Left lobe of liver (tissue), 2 donors: Measurements from ENCODE around the gene MACROD2. TPM values are rescaled to one million over a fixed set of nuclear protein-coding genes. Genes with fewer than 3 reads are reported as not detected.

Source experiments
- ATAC-seq: fragments of 200-7000 bp; cut with Tn5 transposase; one replicate; pipeline ENCODE4 v1.9.1; 2020; ENCODE audit warnings: mild to moderate bottlenecking, moderate library complexity
- DNase-seq: peaks from one replicate; pipeline ENCODE4 v3.0.0-alpha.2; 2020; ENCODE audit warnings: low spot score
- total RNA-seq: library from RNA; stranded (reverse); gene quantifications from one replicate; pipeline ENCODE4 v1.2.1, GENCODE V29; 2021
- donor health status: DM: no; HTN: no; CAD: no; lungs with moderate emphysema.
- donor health status: DM: no; HTN: yes; CAD: no.

MACROD2 gene
- total RNA-seq, 1 donor from 2014 or later: 3.7 TPM

DNA sequence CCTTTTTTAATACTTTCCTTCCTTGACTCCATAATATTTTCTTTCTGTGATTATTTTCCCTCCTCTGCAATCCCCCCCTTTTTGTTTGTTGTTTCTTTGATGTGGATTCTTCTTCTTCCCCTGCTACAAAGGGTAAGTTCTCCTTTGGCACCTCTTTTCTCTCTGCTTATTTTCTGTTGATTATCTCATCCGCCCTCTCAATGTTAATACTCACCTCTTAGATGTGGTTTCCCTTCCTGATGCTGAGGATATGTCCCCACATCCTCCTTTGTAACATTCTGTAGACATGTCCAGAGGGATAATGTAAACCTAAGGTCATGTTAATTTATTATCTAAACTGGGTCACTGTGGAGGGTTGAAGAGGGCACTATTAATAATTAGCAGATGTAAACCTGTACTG, 324.4 kb downstream of the MACROD2 start:
- ATAC-seq: peak; percentile 44
- DNase-seq: no peak

DNA sequence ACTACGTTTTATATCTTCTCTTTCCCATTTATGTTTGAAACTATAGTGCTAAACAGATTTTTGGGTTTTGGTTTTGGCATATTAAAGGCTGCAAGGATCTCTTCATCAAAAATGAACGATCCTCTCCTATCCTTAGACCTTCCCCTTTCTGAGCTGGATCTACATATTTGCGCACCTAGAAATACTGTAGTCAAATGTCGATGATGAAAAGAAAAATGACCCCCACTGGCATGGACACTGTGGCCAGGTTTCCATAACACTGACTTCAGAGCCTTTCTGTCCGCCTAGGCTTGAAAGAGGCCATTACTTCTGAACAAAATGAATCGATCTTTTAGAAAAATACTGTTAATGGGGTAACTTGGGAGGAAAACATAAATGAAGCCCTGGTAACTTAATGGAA, 336.3 kb downstream of the MACROD2 start:
- ATAC-seq (no peak), DNase-seq (no peak)

GRCh38 chr20:14332866-14333265, 337.6 kb downstream of the MACROD2 start:
- DNase-seq: no peak

DNA sequence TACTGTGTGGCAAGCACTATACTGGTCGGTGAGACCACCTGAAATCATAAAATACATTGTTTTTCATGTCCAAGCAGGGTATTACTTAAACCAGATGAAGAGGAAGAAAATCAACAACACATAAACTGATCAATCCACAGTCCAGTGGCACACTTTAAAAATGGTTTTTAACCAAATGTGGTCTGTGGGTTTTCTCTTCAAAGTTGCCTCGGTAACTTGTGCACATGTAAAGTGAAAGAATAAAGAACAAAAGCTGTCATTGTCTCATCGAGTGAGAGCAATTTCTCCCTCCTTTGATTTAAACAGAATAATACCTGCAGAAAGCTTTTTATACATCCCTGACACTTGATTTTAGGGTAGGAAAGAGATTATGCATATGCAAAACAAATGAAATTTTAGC, 338.4 kb downstream of the MACROD2 start:
- no peak for ATAC-seq
- DNase-seq: no peak

More at GRCh38 chr20:14332866-14333265, 337.6 kb downstream of the MACROD2 start:
- ATAC-seq: no peak

DNA sequence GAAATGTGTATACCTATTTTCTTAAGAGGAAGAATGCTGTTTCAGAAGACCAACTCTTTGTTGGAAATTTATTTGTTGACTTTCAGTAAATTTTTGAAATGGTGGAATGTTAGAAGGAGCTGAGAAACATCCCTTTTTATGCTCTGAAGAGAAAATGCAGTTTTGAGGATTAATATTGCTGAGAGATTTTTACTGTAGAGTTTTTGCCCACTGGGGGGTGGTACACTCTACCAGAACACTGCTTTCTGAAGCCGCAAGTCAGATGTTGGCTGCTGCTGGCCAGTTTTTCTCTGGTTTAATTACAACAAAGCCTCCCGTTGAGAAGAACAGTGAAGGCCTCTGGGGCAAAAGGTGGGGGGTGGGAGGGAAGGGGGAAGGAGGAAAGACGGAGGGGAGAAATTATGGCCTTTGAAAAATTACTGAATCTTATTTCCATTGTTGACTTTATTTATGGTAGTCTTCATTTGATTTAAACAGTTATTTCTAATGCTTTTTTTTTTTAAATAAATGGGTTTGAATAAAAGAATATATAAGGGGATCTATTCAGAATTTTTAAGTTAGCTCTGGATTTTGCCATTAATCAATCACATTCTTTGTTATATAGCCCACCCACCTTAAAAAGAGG, 339.1 kb downstream of the MACROD2 start:
- ATAC-seq: peak; percentile 61
- DNase-seq: peak; percentile 60

- ATAC-seq: no peak
- no peak for DNase-seq
These were observed 339.7 kb downstream of the MACROD2 start for GRCh38 chr20:14335052-14335451.

DNA sequence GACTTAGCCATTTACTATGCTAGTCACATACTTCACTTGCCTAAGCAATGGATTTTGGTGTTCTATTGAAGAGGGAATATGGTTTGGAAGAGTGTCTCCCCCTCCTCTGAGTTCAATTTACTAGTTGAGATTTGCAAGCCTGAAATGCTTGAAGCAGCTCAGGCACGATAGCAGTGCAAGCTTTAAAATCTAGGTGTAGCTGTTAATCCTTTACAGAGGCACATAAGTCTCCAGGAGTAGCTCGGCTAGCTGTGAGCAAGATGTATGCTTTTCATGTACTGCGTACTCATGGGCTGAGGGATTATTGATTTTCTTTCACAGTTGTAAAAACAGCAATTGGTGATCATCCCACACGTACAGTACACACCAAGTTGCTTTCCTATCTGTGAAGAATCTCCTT, 341.4 kb downstream of the MACROD2 start:
- no peak for DNase-seq
- ATAC-seq: peak; percentile 45

DNA sequence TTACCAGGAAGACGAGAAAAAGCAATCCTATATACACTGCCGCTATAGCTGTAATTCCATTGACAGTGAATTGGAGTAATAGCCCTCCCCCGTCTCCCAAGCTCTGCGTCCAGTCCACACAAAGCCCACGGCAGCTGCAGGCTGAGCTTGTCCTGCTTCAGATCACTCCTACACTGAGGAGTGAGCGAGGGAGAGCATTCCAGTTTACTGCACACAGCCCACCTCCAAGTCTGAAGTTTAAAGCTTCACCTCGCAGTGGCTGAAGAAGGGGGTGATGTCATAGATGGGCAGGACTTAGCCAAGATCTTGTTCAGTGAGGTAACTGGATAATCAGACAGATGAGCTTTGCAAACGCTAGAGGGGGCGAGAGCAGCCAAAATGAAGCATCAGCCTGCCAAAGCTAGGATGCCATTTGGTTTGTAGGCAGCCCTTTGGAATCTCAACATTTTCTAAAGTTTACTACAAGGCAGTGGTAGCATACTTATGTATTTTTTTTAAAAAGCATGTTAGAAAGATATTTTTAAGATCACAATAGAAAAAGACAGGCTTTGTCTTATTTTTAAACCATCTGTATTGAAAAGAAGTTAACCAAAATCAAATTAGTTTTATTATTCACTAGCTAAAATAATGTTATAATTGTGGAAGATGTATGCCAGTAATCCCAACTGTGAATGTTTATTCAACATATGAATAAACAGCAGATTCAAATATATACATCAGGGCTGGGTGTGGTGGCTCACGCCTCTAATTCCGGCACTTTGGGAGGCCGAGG, 342.3 kb downstream of the MACROD2 start, which contains the start of gene FLRT3:
TSS of gene FLRT3 (minus strand) at position 213 of the 772 bp plus-strand sequence. CDS start 10,106 bp downstream, outside the sequence.
- peak; percentile 91 for ATAC-seq
- DNase-seq: peak; percentile 88

DNA sequence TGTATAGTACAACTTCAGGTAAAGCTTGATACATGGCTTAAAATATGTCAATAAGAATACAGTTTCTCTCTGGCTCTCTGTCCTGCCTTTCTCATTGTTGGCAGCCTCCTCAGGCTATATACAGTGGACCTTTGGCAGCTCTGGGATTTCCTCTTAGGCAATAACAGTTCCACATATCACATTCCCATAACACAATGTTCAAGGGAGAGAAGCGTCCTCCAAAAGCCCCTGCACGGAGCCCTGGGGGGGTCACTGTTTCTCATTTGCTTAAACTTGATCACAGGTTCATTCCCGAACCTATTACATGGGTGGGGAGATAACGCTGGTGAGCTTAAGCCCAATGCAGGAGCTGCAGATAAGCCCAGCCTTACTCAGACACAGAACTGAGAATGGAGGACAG, 346.5 kb downstream of the MACROD2 start:
- DNase-seq: no peak
- ATAC-seq: peak; percentile 59

DNA sequence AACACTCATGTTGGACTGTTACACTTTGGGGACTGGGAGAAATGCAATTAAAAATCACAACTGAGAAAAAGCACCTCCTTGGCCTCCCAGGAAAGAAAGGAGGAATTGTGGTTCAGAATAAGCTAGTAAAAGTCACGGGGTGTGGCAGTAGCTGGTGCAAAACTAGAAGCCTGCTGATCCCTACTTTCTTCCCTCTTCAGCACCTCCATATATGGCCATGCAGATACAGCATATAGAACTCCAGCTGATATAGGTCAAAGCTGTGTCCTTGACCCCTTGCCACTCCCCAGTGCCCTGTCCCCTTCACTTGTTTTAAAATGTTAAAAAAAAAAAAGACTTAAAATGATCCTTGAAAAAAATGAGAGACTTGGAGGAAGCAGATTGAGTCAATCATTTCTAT, 347.6 kb downstream of the MACROD2 start:
- ATAC-seq (no peak), DNase-seq (no peak)

- DNase-seq: no peak
- ATAC-seq: no peak
These were observed 348.3 kb downstream of the MACROD2 start for GRCh38 chr20:14343491-14344065.

DNA sequence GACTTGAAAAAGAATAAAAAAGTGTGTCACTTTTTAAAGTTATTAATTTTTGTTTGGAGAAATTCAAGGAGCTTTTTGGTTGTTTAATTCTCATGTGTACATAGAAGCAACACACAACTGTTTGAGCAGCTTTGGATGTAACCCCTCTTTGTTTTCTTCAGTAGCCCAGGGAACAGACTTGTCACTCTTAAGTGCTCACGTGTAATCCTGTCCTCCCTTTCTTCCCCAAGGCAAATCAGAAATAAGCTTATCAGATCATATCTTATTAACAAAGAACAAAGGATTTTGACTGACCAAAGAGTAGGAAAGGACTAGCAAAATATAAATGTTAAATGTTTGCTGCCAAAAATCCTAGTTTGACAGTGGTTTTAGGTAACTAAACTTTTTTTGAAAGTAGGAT, 349.4 kb downstream of the MACROD2 start:
- peak; percentile 37 for ATAC-seq
- no peak for DNase-seq

DNA sequence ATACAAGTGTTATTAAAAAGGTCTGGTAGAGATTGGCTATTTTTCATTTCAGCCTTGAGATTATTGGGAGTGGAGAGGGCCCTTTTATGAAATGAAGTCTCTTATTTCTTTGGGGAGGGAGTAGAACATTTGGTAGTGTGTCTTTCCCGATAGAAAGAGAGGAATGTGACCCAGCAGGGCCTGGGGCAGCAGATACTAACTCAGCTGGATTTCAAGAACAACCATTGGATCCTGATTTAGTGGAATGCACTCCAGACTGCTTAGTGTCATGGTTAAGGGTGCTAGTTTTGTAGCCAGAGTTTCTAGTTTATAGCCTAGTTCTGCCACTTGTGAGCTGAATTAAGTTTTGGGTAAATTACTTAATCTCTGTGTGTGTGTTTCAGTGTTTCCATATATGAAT, 360.5 kb downstream of the MACROD2 start:
- DNase-seq (no peak), ATAC-seq (no peak)

DNA sequence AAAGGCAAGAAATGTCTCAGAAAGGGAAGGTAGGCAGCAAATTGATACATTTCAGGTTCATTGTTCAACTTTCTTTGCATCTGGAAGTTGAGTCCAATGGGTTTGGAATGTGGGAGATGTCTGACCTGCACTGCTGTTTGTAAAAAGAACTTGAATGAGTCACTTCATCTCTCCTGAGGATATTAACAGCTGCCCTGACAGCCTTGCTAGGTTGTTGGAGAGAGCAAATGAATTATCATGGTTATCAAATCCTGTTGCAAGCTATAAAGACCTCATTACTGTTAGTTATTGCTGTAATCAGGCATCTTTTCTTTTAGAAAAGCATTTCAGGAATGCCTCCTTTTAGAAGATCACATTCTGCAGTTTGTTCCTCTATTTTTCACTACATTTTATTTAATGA, 365.1 kb downstream of the MACROD2 start:
- ATAC-seq (no peak), DNase-seq (no peak)

DNA sequence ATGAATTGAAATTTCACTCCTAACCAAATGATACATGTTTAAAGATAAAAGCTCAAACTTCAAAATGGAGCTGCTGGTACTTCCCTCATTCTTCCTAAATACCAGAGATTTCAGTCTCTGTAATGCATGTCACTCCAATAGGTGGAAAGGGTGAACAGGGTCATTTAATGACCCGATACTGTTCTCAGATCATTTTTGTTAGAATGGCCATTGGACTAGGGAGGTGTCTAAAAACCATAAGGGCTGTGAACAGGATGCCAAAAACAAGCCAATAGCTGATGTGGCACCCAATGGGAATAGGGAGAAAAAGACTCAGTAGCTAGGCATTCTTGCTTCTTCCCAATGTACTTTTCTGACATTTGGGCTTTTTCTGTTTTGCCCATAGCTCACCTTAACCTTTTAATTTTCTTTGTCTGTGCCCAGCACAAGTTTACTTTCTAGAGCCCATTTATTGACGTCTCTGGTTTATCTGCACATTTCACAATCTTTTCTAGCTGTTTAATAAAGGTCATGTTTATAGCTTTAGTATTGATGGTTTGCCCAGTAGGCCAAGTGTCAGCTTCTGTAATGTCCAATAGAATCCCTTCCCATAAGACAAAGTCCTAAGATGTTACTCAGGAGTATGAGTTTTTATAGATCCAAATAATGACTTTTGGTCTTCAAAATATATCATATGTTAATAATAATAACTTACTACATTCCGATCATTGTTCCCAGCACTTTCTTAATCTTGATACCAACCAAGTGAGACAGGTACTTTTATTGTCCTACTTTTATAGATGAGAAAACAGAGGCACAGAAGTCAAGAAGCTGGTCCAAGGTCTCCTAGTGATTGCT, 366.4 kb downstream of the MACROD2 start:
- no peak for DNase-seq
- ATAC-seq: peak; percentile 84

DNA sequence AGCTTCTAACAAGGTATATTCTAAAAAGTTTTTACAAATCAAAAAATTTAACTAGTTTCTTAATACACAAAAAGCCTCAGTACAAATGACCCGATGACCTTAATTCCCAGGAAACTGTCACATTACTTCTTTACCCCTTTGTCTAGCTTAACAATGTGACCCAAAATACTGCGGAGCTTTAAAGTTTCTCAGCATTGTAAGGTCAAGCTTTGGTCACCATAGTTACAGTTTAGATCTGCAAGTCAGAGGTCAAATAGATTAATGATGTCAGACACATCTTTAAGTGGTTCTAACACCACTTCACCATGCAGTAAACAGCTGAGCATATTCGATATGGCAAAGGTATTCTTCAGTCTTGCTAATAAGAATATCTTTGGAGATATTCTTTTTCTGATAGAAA, 378.9 kb downstream of the MACROD2 start:
- DNase-seq: no peak
- ATAC-seq: no peak

DNA sequence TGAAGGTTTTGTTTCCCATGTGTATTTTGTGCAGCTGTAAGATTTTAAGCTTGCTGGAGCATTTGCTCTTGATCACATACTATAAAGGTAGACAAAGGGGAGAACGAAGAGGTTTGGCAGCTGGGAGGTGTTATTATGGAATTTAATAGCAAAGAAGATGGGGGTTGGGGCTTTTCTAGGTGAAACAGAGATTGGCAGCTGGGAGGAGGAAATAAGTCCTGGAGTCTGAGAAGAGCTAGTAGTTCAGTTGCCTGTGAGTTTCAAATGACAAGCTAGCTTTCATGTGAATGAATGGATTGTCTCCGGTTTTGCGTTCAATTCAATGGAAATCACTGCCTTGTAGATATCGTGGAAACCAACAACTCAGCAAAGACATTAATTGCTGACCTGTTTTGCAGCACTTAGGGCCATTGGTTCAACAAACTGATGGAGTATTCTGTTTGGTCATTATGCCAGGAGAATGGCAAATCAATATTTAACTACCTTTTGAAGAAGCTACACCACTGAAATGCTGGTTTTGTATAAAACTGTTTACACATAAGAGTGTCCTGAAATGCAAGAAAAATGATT, 380.2 kb downstream of the MACROD2 start:
- peak; percentile 49 for ATAC-seq
- no peak for DNase-seq

DNA sequence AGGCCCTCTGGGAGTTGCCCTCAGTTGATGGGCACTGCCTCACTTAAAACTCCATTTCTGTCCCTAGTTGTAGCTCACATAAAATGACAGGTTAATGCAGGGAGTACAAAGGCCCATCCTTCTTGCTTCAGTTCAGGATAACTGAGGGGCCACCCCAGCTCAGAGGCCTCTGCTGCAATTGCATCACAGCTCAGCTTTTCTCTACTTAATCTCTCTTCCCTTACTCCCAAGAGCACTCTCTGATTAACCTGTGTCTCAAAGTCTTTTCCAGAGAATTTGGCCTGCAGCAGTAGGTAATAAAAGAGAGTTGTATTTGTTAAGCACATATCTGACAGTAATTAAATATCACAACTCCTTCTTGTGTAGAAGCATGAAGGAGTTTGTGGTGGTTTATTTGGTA, 383.0 kb downstream of the MACROD2 start:
- DNase-seq: no peak
- no peak for ATAC-seq

- DNase-seq (no peak), ATAC-seq (no peak)
These were observed 388.0 kb downstream of the MACROD2 start for GRCh38 chr20:14383335-14383734.

DNA sequence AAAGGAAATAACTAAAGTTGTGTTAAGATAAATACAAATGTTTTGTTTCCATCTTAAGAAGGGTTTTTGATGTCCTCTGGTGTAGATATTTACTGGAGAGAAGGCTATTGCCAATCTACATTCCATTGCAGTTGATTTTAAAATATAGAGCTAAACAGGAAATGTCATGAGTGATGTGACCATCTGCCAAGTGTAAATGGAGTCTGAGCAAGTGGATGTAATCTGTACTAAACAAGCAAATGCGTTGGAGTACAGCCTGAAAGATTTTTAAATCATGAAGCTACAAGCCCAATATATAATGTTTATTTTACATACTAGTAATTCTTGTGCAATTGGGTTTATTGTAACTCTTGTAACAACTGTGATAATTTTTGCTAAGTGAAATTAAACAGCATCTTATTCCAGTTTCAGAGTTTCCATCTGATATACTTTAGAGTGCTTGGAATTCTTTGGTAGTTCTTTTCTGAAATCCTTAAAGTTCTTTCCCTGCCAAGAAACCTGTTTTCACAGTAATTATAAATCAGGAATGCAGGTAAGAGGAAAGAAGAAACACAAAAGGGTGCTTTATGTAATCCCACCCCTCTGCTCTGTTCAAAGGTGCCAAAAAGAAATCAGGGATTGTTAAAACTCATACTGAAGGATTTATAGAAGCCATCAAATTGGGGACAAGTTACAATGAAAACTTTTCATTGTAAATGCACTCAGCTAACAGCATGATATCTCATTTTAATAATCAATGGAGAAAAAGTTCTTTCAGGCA, 389.3 kb downstream of the MACROD2 start:
- no peak for ATAC-seq
- DNase-seq: no peak
